Measurements from ENCODE around the gene DNASE2B. TPM values are rescaled to one million over a fixed set of nuclear protein-coding genes. Genes with fewer than 3 reads are reported as not detected.
"Not testable (repeated sequence)": the region's sequence is repeated elsewhere in the genome, so short reads cannot be mapped to it uniquely, and the experiment has no call there.

The DNASE2B gene
- total and polyA plus RNA-seq, 4 experiments from 2014 or later = not detected

- H3K4me1 ChIP-seq (ENCODE audit: insufficient read depth, low read length) = peaks cover 15% of the 10 kb centered on the region
- intact Hi-C loops (cut with micrococcal nuclease) = loop anchor here (1.0 to 2.0 kb wide), 12 partner anchors 37 to 503 kb away; partner anchors contain the start of genes CTBS, GNG5, PRKACB and RPF1
- H3K36me3 ChIP-seq (ENCODE audit: insufficient read depth, low read length) = no peaks in the 10 kb centered on the region
- CTCF ChIA-PET (ENCODE audit: partially characterized antibody) = interaction anchor here (0.6 to 3.5 kb wide), 36 partner anchors 10 to 818 kb away, joined by 3 to 85 read pairs (median 4); partner anchors contain the start of genes CTBS, GNG5, PRKACB and RPF1
- H3K4me1 Mint-ChIP-seq = peaks cover 12 to 22% (median 17%) of the 10 kb centered on the region in 4 donors
- no peak overlapping the region for H3K27ac ChIP-seq (ENCODE audit: low read depth, low read length)
- no peak overlapping the region for H3K4me3 ChIP-seq (ENCODE audit: low read length in 2 of 2)
- peaks cover 0 to 2% (median 0%) of the 10 kb centered on the region in 8 donors for H3K9me3 Mint-ChIP-seq
- peaks cover 4 to 9% of the 10 kb centered on the region in 2 donors for H3K27me3 Mint-ChIP-seq
- no peaks in the 10 kb centered on the region for H3K27me3 ChIP-seq (ENCODE audit: insufficient read depth, low read length)
- peak overlapping the region in 6 of 8 donors; percentile 37 to 68 (median 48) for H3K4me3 Mint-ChIP-seq
- peak overlapping the region in 6 of 7 donors; percentile 10 to 87 (median 62) for H3K27ac Mint-ChIP-seq
- no peaks in the 10 kb centered on the region for H3K36me3 Mint-ChIP-seq
- POLR2A ChIA-PET (ENCODE audit: partially characterized antibody) = interaction anchor here (0.6 to 3.3 kb wide), 15 partner anchors 8 to 834 kb away, joined by 3 to 24 read pairs (median 5); partner anchors contain the start of genes BCL10, CTBS, GNG5 and PRKACB
- no peaks in the 10 kb centered on the region for H3K9me3 ChIP-seq (ENCODE audit: control insufficient read depth in 1 of 2, low read length in 2 of 2)
- peak; percentile 47 to 78 (median 72) for DNase-seq
These were observed 44.0 kb downstream of the DNASE2B start for GRCh38 chr1:84442256-84442655.

GRCh38 chr1:84442747-84443646 lies 44.7 kb downstream of the DNASE2B start:
- H3K4me1 ChIP-seq (ENCODE audit: insufficient read depth, low read length) = peaks cover 15% of the 10 kb centered on the region
- Mint-ChIP-seq H3K27me3 (peaks cover 4 to 13% of the 10 kb centered on the region in 2 donors), H3K27ac (peak overlapping the region; percentile 13 to 87 (median 59)), H3K4me1 (peaks cover 8 to 21% (median 15%) of the 10 kb centered on the region in 4 donors), H3K4me3 (peak overlapping the region in 5 of 8 donors; percentile 30 to 68 (median 57))
- not testable (repeated sequence) for H3K27me3 ChIP-seq (ENCODE audit: insufficient read depth, low read length); H3K4me3 ChIP-seq (ENCODE audit: low read length in 2 of 2); H3K9me3 Mint-ChIP-seq; H3K27ac ChIP-seq (ENCODE audit: low read depth, low read length); H3K36me3 Mint-ChIP-seq; H3K9me3 ChIP-seq (ENCODE audit: control insufficient read depth in 1 of 2, low read length in 2 of 2); H3K36me3 ChIP-seq (ENCODE audit: insufficient read depth, low read length)
- ChIA-PET POLR2A (ENCODE audit: partially characterized antibody) (interaction anchor here (0.6 to 3.3 kb wide), 14 partner anchors 9 to 834 kb away, joined by 3 to 24 read pairs (median 6); partner anchors contain the start of genes BCL10, CTBS, GNG5 and PRKACB), CTCF (ENCODE audit: partially characterized antibody) (interaction anchor here (0.6 to 3.5 kb wide), 35 partner anchors 10 to 817 kb away, joined by 3 to 85 read pairs (median 4); partner anchors contain the start of genes CTBS, GNG5, PRKACB and RPF1)
- peak in 2 of 5 donors; percentile 37 to 76 for DNase-seq
- intact Hi-C loops (cut with micrococcal nuclease) = loop anchor here (1.0 to 2.0 kb wide), 12 partner anchors 36 to 502 kb away; partner anchors contain the start of genes CTBS, GNG5, PRKACB and RPF1

- peaks cover 6 to 25% of the 10 kb centered on the region in 2 donors for H3K27me3 Mint-ChIP-seq
- H3K4me3 ChIP-seq (ENCODE audit: low read length in 2 of 2); H3K27me3 ChIP-seq (ENCODE audit: insufficient read depth, low read length); H3K27ac Mint-ChIP-seq; H3K4me3 Mint-ChIP-seq; H3K4me1 ChIP-seq (ENCODE audit: insufficient read depth, low read length); H3K9me3 ChIP-seq (ENCODE audit: control insufficient read depth in 1 of 2, low read length in 2 of 2); H3K4me1 Mint-ChIP-seq; intact Hi-C loops (cut with micrococcal nuclease); DNase-seq; H3K9me3 Mint-ChIP-seq; H3K36me3 ChIP-seq (ENCODE audit: insufficient read depth, low read length); POLR2A ChIA-PET (ENCODE audit: partially characterized antibody); H3K27ac ChIP-seq (ENCODE audit: low read depth, low read length); H3K36me3 Mint-ChIP-seq: not testable (repeated sequence)
- CTCF ChIA-PET (ENCODE audit: partially characterized antibody) = interaction anchor here (0.6 kb wide), 1 partner anchor 275 kb away, joined by 3 read pairs; no protein-coding TSS in a partner anchor
These were observed 50.4 kb downstream of the DNASE2B start for GRCh38 chr1:84448704-84449103.

- H3K27me3 ChIP-seq (ENCODE audit: insufficient read depth, low read length) = peaks cover 3% of the 10 kb centered on the region
- POLR2A ChIA-PET (ENCODE audit: partially characterized antibody) = no interaction called here
These were observed 52.6 kb downstream of the DNASE2B start for GRCh38 chr1:84450910-84451309.

GRCh38 chr1:84452436-84452835 lies 54.2 kb downstream of the DNASE2B start:
- ChIA-PET POLR2A (ENCODE audit: partially characterized antibody) (no interaction called here), CTCF (ENCODE audit: partially characterized antibody) (interaction anchor here (0.8 kb wide), 1 partner anchor 22 kb away, joined by 3 read pairs; no protein-coding TSS in a partner anchor)
- no peaks in the 10 kb centered on the region for H3K36me3 ChIP-seq (ENCODE audit: insufficient read depth, low read length)
- Mint-ChIP-seq H3K4me1 (no peaks in the 10 kb centered on the region), H3K36me3 (no peaks in the 10 kb centered on the region), H3K27me3 (peaks cover 4 to 18% of the 10 kb centered on the region in 2 donors), H3K4me3 (no peak overlapping the region), H3K9me3 (peaks cover 0 to 7% (median 0%) of the 10 kb centered on the region in 8 donors), H3K27ac (no peak overlapping the region)
- H3K4me3 ChIP-seq (ENCODE audit: low read length in 2 of 2) = no peak overlapping the region
- H3K4me1 ChIP-seq (ENCODE audit: insufficient read depth, low read length) = no peaks in the 10 kb centered on the region
- H3K9me3 ChIP-seq (ENCODE audit: control insufficient read depth in 1 of 2, low read length in 2 of 2) = no peaks in the 10 kb centered on the region
- no peak for DNase-seq
- peaks cover 3% of the 10 kb centered on the region for H3K27me3 ChIP-seq (ENCODE audit: insufficient read depth, low read length)
- H3K27ac ChIP-seq (ENCODE audit: low read depth, low read length) = no peak overlapping the region
- intact Hi-C loops (cut with micrococcal nuclease) = no loop called here

More at GRCh38 chr1:84450910-84451309, 52.6 kb downstream of the DNASE2B start:
- intact Hi-C loops (cut with micrococcal nuclease) = no loop called here
- CTCF ChIA-PET (ENCODE audit: partially characterized antibody) = no interaction called here
- Mint-ChIP-seq H3K36me3 (no peaks in the 10 kb centered on the region), H3K4me3 (no peak overlapping the region), H3K4me1 (no peaks in the 10 kb centered on the region), H3K9me3 (peaks cover 0 to 9% (median 0%) of the 10 kb centered on the region in 8 donors), H3K27ac (no peak overlapping the region), H3K27me3 (peaks cover 4 to 26% of the 10 kb centered on the region in 2 donors)
- Histone ChIP-seq H3K4me3 (ENCODE audit: low read length in 2 of 2) (no peak overlapping the region), H3K27ac (ENCODE audit: low read depth, low read length) (no peak overlapping the region), H3K4me1 (ENCODE audit: insufficient read depth, low read length) (no peaks in the 10 kb centered on the region), H3K36me3 (ENCODE audit: insufficient read depth, low read length) (no peaks in the 10 kb centered on the region), H3K9me3 (ENCODE audit: control insufficient read depth in 1 of 2, low read length in 2 of 2) (no peaks in the 10 kb centered on the region)
- no peak for DNase-seq

- ChIA-PET POLR2A (ENCODE audit: partially characterized antibody) (interaction anchor here (0.6 kb wide), 1 partner anchor 401 kb away, joined by 3 read pairs; no protein-coding TSS in a partner anchor), CTCF (ENCODE audit: partially characterized antibody) (no interaction called here)
- DNase-seq = no peak
- intact Hi-C loops (cut with micrococcal nuclease) = no loop called here
- Histone ChIP-seq H3K27ac (ENCODE audit: low read depth, low read length) (no peak overlapping the region), H3K9me3 (ENCODE audit: control insufficient read depth in 1 of 2, low read length in 2 of 2) (no peaks in the 10 kb centered on the region), H3K4me3 (ENCODE audit: low read length in 2 of 2) (no peak overlapping the region), H3K4me1 (ENCODE audit: insufficient read depth, low read length) (no peaks in the 10 kb centered on the region), H3K27me3 (ENCODE audit: insufficient read depth, low read length) (no peaks in the 10 kb centered on the region), H3K36me3 (ENCODE audit: insufficient read depth, low read length) (no peaks in the 10 kb centered on the region)
- Mint-ChIP-seq H3K4me1 (no peaks in the 10 kb centered on the region), H3K27ac (no peak overlapping the region), H3K4me3 (no peak overlapping the region), H3K36me3 (no peaks in the 10 kb centered on the region), H3K9me3 (peaks cover 0 to 2% (median 0%) of the 10 kb centered on the region in 8 donors), H3K27me3 (peaks cover 18 to 23% of the 10 kb centered on the region in 2 donors)
These were observed 63.8 kb downstream of the DNASE2B start for GRCh38 chr1:84462118-84462517.

Measured in CD4-positive, alpha-beta memory T cell (primary cell).